Measurements from ENCODE around the gene POTEB3. TPM values are rescaled to one million over a fixed set of nuclear protein-coding genes. Genes with fewer than 3 reads are reported as not detected.
"Not testable (repeated sequence)": the region's sequence is repeated elsewhere in the genome, so short reads cannot be mapped to it uniquely, and the experiment has no call there.

Gene POTEB3
- total RNA-seq, result not detected

- not testable (repeated sequence) for DNase-seq (ENCODE audit: low spot score in 2 of 2); FAIRE-seq
Measured at GRCh38 chr15:21440399-21440798, at the start of gene POTEB3. Gene POTEB3, minus strand, starts transcription at chr15:21440499. Its CDS starts 488 bp downstream, at chr15:21440011.

GRCh38 chr15:21453683-21454082 lies 13.4 kb upstream of the POTEB3 start:
- DNase-seq (ENCODE audit: low spot score in 2 of 2); FAIRE-seq: not testable (repeated sequence)

GRCh38 chr15:21451920-21452563 lies 11.7 kb upstream of the POTEB3 start:
- not testable (repeated sequence) for DNase-seq (ENCODE audit: low spot score in 2 of 2); FAIRE-seq

- DNase-seq (ENCODE audit: low spot score in 2 of 2); FAIRE-seq: not testable (repeated sequence)
Measured at GRCh38 chr15:21451487-21451886, 11.2 kb upstream of the POTEB3 start.

- not testable (repeated sequence) for DNase-seq (ENCODE audit: low spot score in 2 of 2); FAIRE-seq
Measured at GRCh38 chr15:21407366-21407765, 32.9 kb downstream of the POTEB3 start.

GRCh38 chr15:21401531-21401930 lies 38.8 kb downstream of the POTEB3 start:
- FAIRE-seq; DNase-seq (ENCODE audit: low spot score in 2 of 2): not testable (repeated sequence)

- not testable (repeated sequence) for DNase-seq (ENCODE audit: low spot score in 2 of 2); FAIRE-seq
Measured at GRCh38 chr15:21399111-21399510, 41.2 kb downstream of the POTEB3 start.

GRCh38 chr15:21398511-21398910 lies 41.8 kb downstream of the POTEB3 start:
- not testable (repeated sequence) for DNase-seq (ENCODE audit: low spot score in 2 of 2); FAIRE-seq

GRCh38 chr15:21397656-21398055 lies 42.6 kb downstream of the POTEB3 start:
- FAIRE-seq, result not testable (repeated sequence)

GRCh38 chr15:21397186-21397585 lies 43.1 kb downstream of the POTEB3 start:
- not testable (repeated sequence) for FAIRE-seq; DNase-seq (ENCODE audit: low spot score in 2 of 2)

More at GRCh38 chr15:21397656-21398055, 42.6 kb downstream of the POTEB3 start:
- DNase-seq (ENCODE audit: low spot score in 2 of 2), result not testable (repeated sequence)

GRCh38 chr15:21385961-21386360 lies 54.3 kb downstream of the POTEB3 start:
- not testable (repeated sequence) for DNase-seq (ENCODE audit: low spot score in 2 of 2); FAIRE-seq

- not testable (repeated sequence) for DNase-seq (ENCODE audit: low spot score in 2 of 2); FAIRE-seq
Measured at GRCh38 chr15:21383866-21384485, 56.3 kb downstream of the POTEB3 start.

GRCh38 chr15:21373682-21374081 lies 66.6 kb downstream of the POTEB3 start:
- DNase-seq (ENCODE audit: low spot score in 2 of 2); FAIRE-seq: not testable (repeated sequence)

GRCh38 chr15:21369177-21369576 lies 71.1 kb downstream of the POTEB3 start:
- not testable (repeated sequence) for DNase-seq (ENCODE audit: low spot score in 2 of 2); FAIRE-seq

- FAIRE-seq; DNase-seq (ENCODE audit: low spot score in 2 of 2): not testable (repeated sequence)
Measured at GRCh38 chr15:21368625-21369024, 71.7 kb downstream of the POTEB3 start.

Small RNA genes within 50 kb of the gene (small RNA-seq; reads per million reads assigned to genes)
- gene GRAMD4P6 (not detected), gene MIR3118-3 (not detected), gene RF00026 (not detected)
